Activated T-helper 2 cell treated with anti-CD3 and anti-CD28 coated beads, Interferon-gamma antibody, Interleukin-2, Interleukin-4, amounts not matched to agents 10 μg/mL and 5 μg/mL and 100 μg/mL, durations not matched to agents 14 hours and 24 hours and 36 hours (primary cell): ENCODE results near the gene SPNS2. TPM values are rescaled to one million over a fixed set of nuclear protein-coding genes. Genes with fewer than 3 reads are reported as not detected.

Source experiments
- DNase-seq: peaks from one replicate; pipeline ENCODE4 v3.0.0; 2021; ENCODE audit warnings: low spot score
- H3K27ac Mint-ChIP-seq: one replicate; pipeline ENCODE4 v1.8.0; 2021; ENCODE audit warnings: mixed read lengths
- H3K27me3 Mint-ChIP-seq: one replicate; pipeline ENCODE4 v1.8.0; 2021; ENCODE audit warnings: low read depth, mixed read lengths
- H3K36me3 Mint-ChIP-seq: one replicate; pipeline ENCODE4 v1.8.0; 2021; ENCODE audit warnings: low read depth, mixed read lengths
- H3K4me1 Mint-ChIP-seq: one replicate; pipeline ENCODE4 v1.8.0; 2021; ENCODE audit warnings: low read depth, mixed read lengths
- H3K4me3 Mint-ChIP-seq: one replicate; pipeline ENCODE4 v1.8.0; 2021; ENCODE audit warnings: low read depth, mild to moderate bottlenecking, moderate library complexity, mixed read lengths
- H3K9me3 Mint-ChIP-seq: one replicate; pipeline ENCODE4 v1.8.0; 2021; ENCODE audit warnings: mixed read lengths
- intact Hi-C: fragments of 100-400 bp; cut with micrococcal nuclease; formaldehyde crosslinking; loops from one replicate; pipeline ENCODE4 v1.15.1; 2023
- total RNA-seq: library from RNA; stranded (reverse); gene quantifications from 2 replicates; pipeline ENCODE4 v1.2.3, GENCODE V29; 2022

SPNS2 gene
- total RNA-seq, 1 donor from 2014 or later: 0.16 TPM

GRCh38 chr17:4485676-4486646 lies 12.7 kb upstream of the SPNS2 start:
- intact Hi-C loops: no loop called here
- no peaks in the 10 kb centered on the region for H3K27me3 Mint-ChIP-seq
- no peaks in the 10 kb centered on the region for H3K9me3 Mint-ChIP-seq
- peak overlapping the region; percentile 45 for H3K27ac Mint-ChIP-seq
- peak overlapping the region; percentile 79 for H3K4me3 Mint-ChIP-seq
- DNase-seq: peak; percentile 34
- no peaks in the 10 kb centered on the region for H3K36me3 Mint-ChIP-seq
- H3K4me1 Mint-ChIP-seq: peaks cover 19% of the 10 kb centered on the region

- Mint-ChIP-seq H3K27ac (no peak overlapping the region), H3K4me1 (peaks cover 14% of the 10 kb centered on the region), H3K36me3 (no peaks in the 10 kb centered on the region), H3K4me3 (no peak overlapping the region), H3K27me3 (no peaks in the 10 kb centered on the region), H3K9me3 (no peaks in the 10 kb centered on the region)
- no peak for DNase-seq
- intact Hi-C loops: no loop called here
Measured at GRCh38 chr17:4487296-4487695, 11.4 kb upstream of the SPNS2 start.

GRCh38 chr17:4487820-4488716 lies 10.6 kb upstream of the SPNS2 start:
- Mint-ChIP-seq H3K4me3 (no peak overlapping the region), H3K36me3 (no peaks in the 10 kb centered on the region), H3K4me1 (peaks cover 19% of the 10 kb centered on the region), H3K27ac (no peak overlapping the region), H3K9me3 (no peaks in the 10 kb centered on the region), H3K27me3 (peaks cover 1% of the 10 kb centered on the region)
- intact Hi-C loops: no loop called here
- no peak for DNase-seq

GRCh38 chr17:4488989-4489595 lies 9.6 kb upstream of the SPNS2 start:
- intact Hi-C loops: no loop called here
- Mint-ChIP-seq H3K9me3 (no peaks in the 10 kb centered on the region), H3K36me3 (no peaks in the 10 kb centered on the region)

GRCh38 chr17:4490109-4490591 lies 8.5 kb upstream of the SPNS2 start:
- DNase-seq: no peak
- no peak overlapping the region for H3K4me3 Mint-ChIP-seq
- intact Hi-C loops: loop anchor here (10.0 kb wide), 1 partner anchor 65 kb away; no protein-coding TSS in a partner anchor

More at GRCh38 chr17:4488989-4489595, 9.6 kb upstream of the SPNS2 start:
- H3K4me3 Mint-ChIP-seq: no peak overlapping the region
- no peak for DNase-seq
- H3K27ac Mint-ChIP-seq: no peak overlapping the region
- peaks cover 5% of the 10 kb centered on the region for H3K27me3 Mint-ChIP-seq
- peaks cover 21% of the 10 kb centered on the region for H3K4me1 Mint-ChIP-seq

GRCh38 chr17:4490637-4491061 lies 8.0 kb upstream of the SPNS2 start:
- Mint-ChIP-seq H3K27me3 (peaks cover 5% of the 10 kb centered on the region), H3K9me3 (no peaks in the 10 kb centered on the region), H3K36me3 (no peaks in the 10 kb centered on the region), H3K4me3 (no peak overlapping the region), H3K4me1 (peaks cover 16% of the 10 kb centered on the region), H3K27ac (no peak overlapping the region)
- DNase-seq: no peak
- intact Hi-C loops: loop anchor here (10.0 kb wide), 1 partner anchor 66 kb away; no protein-coding TSS in a partner anchor

More at GRCh38 chr17:4490109-4490591, 8.5 kb upstream of the SPNS2 start:
- H3K36me3 Mint-ChIP-seq: no peaks in the 10 kb centered on the region
- peaks cover 17% of the 10 kb centered on the region for H3K4me1 Mint-ChIP-seq
- no peak overlapping the region for H3K27ac Mint-ChIP-seq
- peaks cover 5% of the 10 kb centered on the region for H3K27me3 Mint-ChIP-seq
- no peaks in the 10 kb centered on the region for H3K9me3 Mint-ChIP-seq

GRCh38 chr17:4492721-4493561 lies 5.7 kb upstream of the SPNS2 start:
- Mint-ChIP-seq H3K27ac (no peak overlapping the region), H3K9me3 (no peaks in the 10 kb centered on the region), H3K27me3 (peaks cover 11% of the 10 kb centered on the region), H3K36me3 (no peaks in the 10 kb centered on the region), H3K4me1 (peaks cover 7% of the 10 kb centered on the region), H3K4me3 (no peak overlapping the region)
- peak; percentile 28 for DNase-seq
- intact Hi-C loops: loop anchor here (10.0 kb wide), 1 partner anchor 68 kb away; no protein-coding TSS in a partner anchor

GRCh38 chr17:4497101-4497824 lies 1.4 kb upstream of the SPNS2 start:
- no peak overlapping the region for H3K27ac Mint-ChIP-seq
- H3K36me3 Mint-ChIP-seq: no peaks in the 10 kb centered on the region
- intact Hi-C loops: loop anchor here (10.0 kb wide), 1 partner anchor 72 kb away; no protein-coding TSS in a partner anchor
- DNase-seq: no peak
- H3K9me3 Mint-ChIP-seq: no peaks in the 10 kb centered on the region
- H3K4me1 Mint-ChIP-seq: peaks cover 17% of the 10 kb centered on the region
- peaks cover 35% of the 10 kb centered on the region for H3K27me3 Mint-ChIP-seq
- H3K4me3 Mint-ChIP-seq: no peak overlapping the region

- H3K27me3 Mint-ChIP-seq: peaks cover 36% of the 10 kb centered on the region
- peaks cover 18% of the 10 kb centered on the region for H3K4me1 Mint-ChIP-seq
- H3K36me3 Mint-ChIP-seq: no peaks in the 10 kb centered on the region
- H3K9me3 Mint-ChIP-seq: no peaks in the 10 kb centered on the region
- peak; percentile 20 for DNase-seq
- H3K4me3 Mint-ChIP-seq: peak overlapping the region; percentile 64
- no peak overlapping the region for H3K27ac Mint-ChIP-seq
- intact Hi-C loops: loop anchor here (10.0 kb wide), 1 partner anchor 75 kb away; no protein-coding TSS in a partner anchor
Measured at GRCh38 chr17:4499431-4500190, 930 bp downstream of the SPNS2 start.

GRCh38 chr17:4500191-4500571 lies 1.5 kb downstream of the SPNS2 start:
- Mint-ChIP-seq H3K4me1 (peaks cover 23% of the 10 kb centered on the region), H3K9me3 (no peaks in the 10 kb centered on the region), H3K36me3 (no peaks in the 10 kb centered on the region), H3K4me3 (peak overlapping the region; percentile 13), H3K27me3 (peaks cover 36% of the 10 kb centered on the region), H3K27ac (no peak overlapping the region)
- DNase-seq: no peak
- intact Hi-C loops: no loop called here
